ENCODE data around the gene ZP3.
A peak's percentile ranks its signal among the peaks of the same experiment; 100 is the strongest.
"Not testable (repeated sequence)": the region's sequence is repeated elsewhere in the genome, so short reads cannot be mapped to it uniquely, and the experiment has no call there.

Gene ZP3

DNA sequence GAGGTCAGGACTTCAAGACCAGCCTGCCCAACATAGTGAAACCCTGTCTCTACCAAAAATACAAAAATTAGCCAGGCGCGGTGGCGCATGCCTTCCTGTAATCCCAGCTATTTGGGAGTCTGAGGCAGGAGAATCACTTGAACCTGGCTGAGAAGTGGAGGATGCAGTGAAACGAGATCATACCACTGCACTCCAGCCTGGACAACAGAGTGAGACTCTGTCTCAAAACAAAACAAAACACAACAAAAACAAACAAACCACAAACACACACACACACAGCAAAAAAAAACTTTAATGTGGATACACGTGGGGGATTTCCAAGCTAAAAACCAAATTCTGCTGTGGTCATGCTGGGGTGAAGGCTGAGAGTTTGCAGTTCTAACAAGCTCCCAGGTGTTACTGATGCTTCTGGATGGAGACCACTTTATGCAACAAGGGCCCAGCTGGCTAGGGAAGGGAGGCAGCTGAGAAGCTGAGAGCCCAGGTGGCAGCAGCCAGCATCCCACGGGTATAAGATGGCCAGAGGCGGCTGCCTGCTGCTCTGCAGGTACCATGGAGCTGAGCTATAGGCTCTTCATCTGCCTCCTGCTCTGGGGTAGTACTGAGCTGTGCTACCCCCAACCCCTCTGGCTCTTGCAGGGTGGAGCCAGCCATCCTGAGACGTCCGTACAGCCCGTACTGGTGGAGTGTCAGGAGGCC is at the start of gene ZP3:
TSS of gene ZP3 (plus strand) at position 538 of the 699 bp plus-strand sequence. CDS start at position 553, 15 bp downstream.
- TF ChIP-seq GATA1 (IDR thresholded peaks at IDR 0.05; ENCODE audit: low read depth, low read length) (no peak), POLR2A (IDR thresholded peaks at IDR 0.05; ENCODE audit: low read length) (no peak)
- DNase-seq, result no peak

DNA sequence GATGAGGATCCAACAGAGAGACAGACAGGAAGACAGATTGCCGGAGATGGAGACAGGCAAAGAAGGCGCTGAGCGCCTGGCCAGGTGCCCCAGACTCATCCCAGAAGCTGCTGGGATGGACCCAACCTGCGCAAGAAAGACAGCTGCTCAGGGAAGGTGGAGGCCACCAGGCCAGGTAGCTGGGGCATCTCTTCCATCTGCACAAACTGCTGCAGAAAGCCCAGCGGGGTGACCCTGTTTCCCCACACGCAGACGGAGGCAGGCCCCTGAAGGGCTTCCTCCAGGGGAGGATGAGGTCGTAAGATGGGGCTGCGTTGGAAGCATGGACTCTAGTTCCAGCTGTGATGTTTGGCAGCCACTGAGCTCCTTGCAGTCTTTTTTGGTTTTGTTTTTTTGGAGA is 49.5 kb upstream of the ZP3 start:
- DNase-seq, result no peak
- no peak for TF ChIP-seq GATA1 (IDR thresholded peaks at IDR 0.05; ENCODE audit: low read depth, low read length)
- TF ChIP-seq POLR2A (IDR thresholded peaks at IDR 0.05; ENCODE audit: low read length), result no peak

DNA sequence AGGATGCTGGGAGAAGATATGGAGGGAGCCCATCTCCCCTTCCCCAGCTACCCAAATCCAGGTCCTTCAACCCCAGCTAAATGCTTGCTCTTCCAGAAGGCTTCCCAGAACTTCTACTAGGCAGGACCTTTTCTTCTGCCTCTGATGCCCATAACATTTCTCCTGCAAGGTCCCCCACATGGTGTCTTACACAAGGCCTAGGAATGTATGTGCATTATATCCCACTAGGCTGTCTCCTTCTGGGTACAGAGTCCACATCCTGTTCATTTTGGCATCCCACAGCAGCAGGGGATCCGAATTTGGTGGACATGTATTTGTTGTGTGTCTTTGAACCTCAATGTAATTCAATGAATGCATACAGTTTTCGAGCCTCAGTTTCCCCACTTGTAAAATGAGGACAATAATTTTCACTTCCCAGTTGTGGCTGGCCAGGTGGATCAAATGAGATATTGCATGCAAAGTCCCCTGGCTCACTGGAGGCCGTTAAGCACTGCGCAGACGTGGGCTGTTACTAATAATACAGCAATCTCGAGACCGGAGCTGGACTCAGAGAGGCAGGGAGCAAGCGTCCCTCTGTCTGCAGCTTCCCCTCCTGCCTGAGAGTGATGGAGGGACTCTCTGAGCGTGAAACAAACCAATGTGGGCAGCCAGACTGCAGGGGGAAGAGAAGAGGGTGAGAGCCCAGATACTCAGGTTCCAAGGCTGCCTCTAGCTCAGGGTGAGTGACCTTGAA is 47.4 kb upstream of the ZP3 start:
- DNase-seq, result no peak

DNA sequence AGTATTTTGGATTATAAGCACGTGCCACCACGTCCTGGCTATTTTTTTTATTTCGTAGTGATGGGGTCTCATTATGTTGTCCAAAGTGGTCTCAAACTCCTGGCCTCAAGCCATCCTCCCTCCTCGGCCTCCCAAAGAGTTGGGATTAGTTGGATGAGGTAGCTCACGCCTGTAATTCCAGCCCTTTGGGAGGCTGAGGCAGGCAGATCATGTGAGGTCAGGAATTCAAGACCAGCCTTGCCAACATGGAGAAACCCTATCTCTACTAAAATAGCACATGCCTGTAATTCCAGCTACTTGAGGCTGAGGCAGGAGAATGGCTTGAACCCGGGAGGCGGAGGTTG is 44.2 kb upstream of the ZP3 start:
- DNase-seq, result no peak
- TF ChIP-seq POLR2A (IDR thresholded peaks at IDR 0.05; ENCODE audit: low read length) (no peak), GATA1 (IDR thresholded peaks at IDR 0.05; ENCODE audit: low read depth, low read length) (no peak)

More for the DNA sequence above, 47.4 kb upstream of the ZP3 start:
- TF ChIP-seq POLR2A (IDR thresholded peaks at IDR 0.05; ENCODE audit: low read length) (no peak), GATA1 (IDR thresholded peaks at IDR 0.05; ENCODE audit: low read depth, low read length) (no peak)

DNA sequence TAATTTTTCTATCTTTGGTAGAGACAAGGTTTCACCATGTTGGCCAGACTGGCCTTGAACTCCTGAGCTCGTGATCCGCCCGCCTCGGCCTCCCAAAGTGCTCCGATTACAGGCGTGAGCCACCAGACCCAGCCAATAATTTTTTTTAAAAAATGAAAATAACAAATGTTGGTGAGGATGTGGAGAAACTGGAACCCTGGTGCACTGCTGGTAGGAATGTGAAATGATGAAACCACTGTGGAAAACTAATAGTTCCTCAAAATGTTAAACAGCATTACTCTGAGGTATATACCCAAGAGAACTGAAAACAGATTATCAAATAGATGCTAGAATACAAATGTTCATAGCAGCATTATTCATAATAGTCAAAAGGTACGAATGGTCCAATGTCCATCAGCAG is 42.9 kb upstream of the ZP3 start:
- DNase-seq, result no peak
- TF ChIP-seq POLR2A (IDR thresholded peaks at IDR 0.05; ENCODE audit: low read length) (no peak), GATA1 (IDR thresholded peaks at IDR 0.05; ENCODE audit: low read depth, low read length) (no peak)

DNA sequence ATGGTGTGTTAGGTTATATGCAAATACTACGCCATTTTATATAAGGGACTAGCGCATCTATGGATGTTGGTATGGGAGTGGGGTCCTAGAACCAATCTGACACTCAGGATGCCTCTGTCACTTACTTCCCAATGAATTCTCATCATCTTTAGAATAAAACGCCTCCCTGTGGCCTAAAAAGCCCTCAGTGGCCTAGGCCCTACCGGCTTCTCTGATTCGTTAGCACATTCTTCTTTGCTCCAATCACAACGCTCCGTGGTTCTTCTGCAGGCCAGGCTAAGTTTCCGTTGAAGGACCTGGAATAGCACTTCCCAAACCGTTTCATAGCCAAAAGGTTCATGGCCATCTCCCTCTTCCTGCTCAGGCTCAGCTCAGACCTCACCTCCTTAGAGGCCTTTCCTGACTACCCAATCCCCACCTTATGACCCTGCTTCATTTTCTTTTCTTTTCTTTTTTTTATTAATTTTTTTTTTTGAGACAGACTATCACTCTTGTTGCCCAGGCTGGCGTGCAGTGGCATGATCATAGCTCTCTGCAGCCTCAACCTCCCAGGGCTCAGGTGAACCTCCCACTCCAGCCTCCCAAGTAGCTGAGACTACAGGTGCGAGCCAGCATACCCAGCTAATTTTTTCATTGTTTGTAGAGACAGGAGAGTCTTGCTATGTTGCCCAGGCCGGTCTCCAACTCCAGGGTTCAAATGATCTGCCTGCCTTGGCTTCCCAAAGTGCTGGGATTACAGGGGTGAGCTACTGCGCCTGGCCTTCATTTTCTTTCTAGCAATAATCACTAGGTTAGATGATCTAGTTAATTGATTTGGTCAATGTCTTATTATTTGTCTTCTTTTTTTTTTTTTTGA is 41.4 kb upstream of the ZP3 start:
- TF ChIP-seq POLR2A (IDR thresholded peaks at IDR 0.05; ENCODE audit: low read length) (no peak), GATA1 (IDR thresholded peaks at IDR 0.05; ENCODE audit: low read depth, low read length) (no peak)
- peak; percentile 35 to 42 for DNase-seq

DNA sequence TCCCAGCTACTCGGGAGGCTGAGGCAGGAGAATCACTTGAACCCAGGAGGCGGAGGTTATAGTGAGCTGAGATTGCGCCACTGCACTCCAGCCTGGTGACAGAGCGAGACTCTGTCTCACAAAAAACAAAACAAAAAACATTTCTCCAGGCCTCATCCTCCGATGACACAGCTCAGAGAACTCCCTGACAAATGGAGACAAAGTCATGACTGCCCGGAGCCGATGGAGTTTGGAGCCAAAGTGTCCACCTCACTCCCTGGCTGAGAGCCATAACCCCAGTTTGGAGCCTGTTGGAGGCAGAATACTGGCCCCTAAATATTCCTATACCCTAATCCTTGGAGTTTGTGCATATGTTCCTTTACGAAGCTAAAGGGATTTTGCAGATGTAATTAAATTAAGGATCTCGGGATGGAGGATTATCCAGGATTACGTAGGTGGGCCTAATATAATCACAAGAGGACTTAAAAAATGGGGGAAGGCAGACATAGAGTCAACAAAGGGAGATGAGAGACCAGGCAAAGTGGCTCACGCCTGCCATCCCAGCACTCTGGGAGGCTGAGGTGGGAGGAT is 38.0 kb upstream of the ZP3 start:
- DNase-seq, result no peak
- TF ChIP-seq POLR2A (IDR thresholded peaks at IDR 0.05; ENCODE audit: low read length), result no peak
- no peak for TF ChIP-seq GATA1 (IDR thresholded peaks at IDR 0.05; ENCODE audit: low read depth, low read length)

DNA sequence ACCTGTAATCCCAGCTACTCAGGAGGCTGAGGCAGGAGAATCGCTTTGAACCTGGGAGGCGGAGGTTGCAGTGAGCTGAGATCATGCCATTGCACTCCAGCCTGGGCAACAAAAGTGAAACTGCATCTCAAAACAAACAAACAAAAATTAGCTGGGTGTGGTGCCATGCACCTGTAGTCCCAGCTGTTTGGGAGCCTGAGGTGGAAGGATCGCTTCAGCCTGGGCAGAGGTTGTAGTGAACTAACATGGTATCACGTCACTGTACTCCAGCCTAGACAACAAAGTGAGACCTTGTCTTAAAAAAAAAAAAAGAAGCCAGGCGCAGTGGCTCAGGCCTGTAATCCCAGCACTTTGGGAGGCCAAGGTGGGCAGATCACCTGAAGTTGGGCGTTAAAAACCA is 37.0 kb upstream of the ZP3 start:
- DNase-seq, result not testable (repeated sequence)

- TF ChIP-seq POLR2A (IDR thresholded peaks at IDR 0.05; ENCODE audit: low read length) (no peak), GATA1 (IDR thresholded peaks at IDR 0.05; ENCODE audit: low read depth, low read length) (no peak)
- no peak for DNase-seq
Observed at GRCh38 chr7:76390092-76390491, 34.7 kb upstream of the ZP3 start.

GRCh38 chr7:76392531-76393115 is 32.1 kb upstream of the ZP3 start:
- TF ChIP-seq GATA1 (IDR thresholded peaks at IDR 0.05; ENCODE audit: low read depth, low read length), result no peak
- no peak for DNase-seq

DNA sequence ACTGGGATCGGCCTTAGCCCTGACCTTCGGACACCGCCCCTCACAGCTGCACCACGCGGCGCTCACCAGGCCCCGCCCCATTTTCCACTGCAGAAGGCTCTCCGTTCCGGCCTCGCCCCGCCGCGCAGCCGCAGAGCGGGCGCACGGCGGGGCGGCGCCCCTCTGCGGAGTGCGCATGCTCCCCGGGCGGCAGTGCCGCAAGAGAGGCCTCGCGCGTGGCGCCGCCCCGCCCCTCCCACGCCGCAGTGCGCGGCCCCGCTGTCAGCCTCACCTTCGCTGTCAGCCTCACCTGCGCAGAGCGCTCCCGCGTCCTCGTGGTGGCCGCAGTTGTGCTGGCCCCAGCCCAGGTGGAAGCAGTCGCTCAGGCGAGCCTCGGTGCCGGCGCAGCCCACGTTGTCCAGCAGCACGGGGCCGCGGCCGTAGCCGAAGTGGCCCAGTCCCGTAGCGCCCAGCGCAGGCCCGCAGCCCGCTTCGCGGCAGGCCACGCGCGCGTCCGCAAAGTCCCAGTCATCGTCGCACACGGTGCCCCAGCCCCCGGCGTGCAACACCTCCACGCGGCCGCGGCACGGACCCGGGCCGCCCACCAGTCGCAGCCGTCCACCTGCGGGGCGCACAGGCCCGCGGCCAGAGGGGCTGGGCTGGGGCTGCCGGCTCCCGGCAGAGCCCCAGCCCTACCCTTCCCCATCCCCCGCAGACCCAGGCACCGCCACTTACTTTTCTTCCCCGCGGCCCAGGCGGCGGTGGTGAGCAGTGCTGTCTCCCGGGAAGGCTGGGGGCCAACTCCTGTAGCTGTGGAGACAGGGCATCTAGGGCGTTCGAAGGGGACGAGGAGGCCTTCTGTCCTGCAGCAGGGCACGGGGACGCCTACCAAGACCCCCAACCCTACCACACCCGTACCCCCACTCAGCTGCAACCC is 31.4 kb upstream of the ZP3 start:
- DNase-seq, result peak; percentile 94 to 96
- TF ChIP-seq POLR2A (IDR thresholded peaks at IDR 0.05; ENCODE audit: low read length), result peak; percentile 78
- TF ChIP-seq GATA1 (IDR thresholded peaks at IDR 0.05; ENCODE audit: low read depth, low read length), result no peak

- no peak for DNase-seq
- no peak for TF ChIP-seq GATA1 (IDR thresholded peaks at IDR 0.05; ENCODE audit: low read depth, low read length)
- no peak for TF ChIP-seq POLR2A (IDR thresholded peaks at IDR 0.05; ENCODE audit: low read length)
Observed at GRCh38 chr7:76394957-76395356, 29.8 kb upstream of the ZP3 start.

GRCh38 chr7:76395605-76395964 is 29.2 kb upstream of the ZP3 start:
- not testable (repeated sequence) for DNase-seq

Measured in erythroblast (primary cell).